CD14-positive monocyte (primary cell): Measurements from ENCODE around the gene GTF2F1. TPM values are rescaled to one million over a fixed set of nuclear protein-coding genes. Genes with fewer than 3 reads are reported as not detected.

Experiments
- DNase-seq, 3 donors: peaks; one replicate each; pipeline ENCODE4 v3.0.0-alpha.2; 2011 to 2022
- H2AFZ ChIP-seq: 2 replicates; pipeline ENCODE4 v1.6.0; 2012; ENCODE audit warnings: mild to moderate bottlenecking, low read depth, low read length, inconsistent platforms; ENCODE audit not compliant: insufficient read depth, poor library complexity, severe bottlenecking
- H3K27ac ChIP-seq, 2 donors: 1 replicate in 1 of 2; 2 replicates in 1 of 2; pipeline ENCODE4 v1.5.1; 2012 to 2013; ENCODE audit warnings: low read length in 2 of 2, control low read depth in 1 of 2, inconsistent platforms in 1 of 2, low read depth in 1 of 2, mild to moderate bottlenecking in 1 of 2
- H3K27me3 ChIP-seq, 2 donors: one replicate each; pipeline versions ENCODE4 v1.6.0 to v1.6.1; 2011 to 2013; ENCODE audit warnings: low read length in 2 of 2; ENCODE audit not compliant: control insufficient read depth in 2 of 2, insufficient read depth in 2 of 2
- H3K36me3 ChIP-seq, 2 donors: replicated peaks in 1 of 2; 1 replicate in 1 of 2; 2 replicates in 1 of 2; pipeline versions ENCODE4 v1.5.1 to v1.6.1; 2012 to 2013; ENCODE audit warnings: low read length in 2 of 2, control low read depth in 1 of 2, inconsistent platforms in 1 of 2, mild to moderate bottlenecking in 1 of 2; ENCODE audit not compliant: insufficient read depth in 2 of 2, control insufficient read depth in 1 of 2
- H3K4me1 ChIP-seq, 2 donors: 1 replicate in 1 of 2; 2 replicates in 1 of 2; pipeline versions ENCODE4 v1.5.1 to v1.6.1; 2012 to 2013; ENCODE audit warnings: low read length in 2 of 2, control low read depth in 1 of 2, inconsistent platforms in 1 of 2, mild to moderate bottlenecking in 1 of 2, moderate library complexity in 1 of 2; ENCODE audit not compliant: insufficient read depth in 2 of 2, control insufficient read depth in 1 of 2
- H3K4me2 ChIP-seq: replicated peaks from 2 replicates; pipeline ENCODE3; 2012; ENCODE audit warnings: low read length, moderate library complexity, mild to moderate bottlenecking; ENCODE audit not compliant: poor library complexity, severe bottlenecking; ENCODE audit errors: extremely low read depth
- H3K4me3 ChIP-seq, 3 experiments: fragments of 200-600 bp in 1 of 3; sonication (generic) in 1 of 3; replicated peaks in 1 of 3; 1 replicate in 2 of 3; 2 replicates in 1 of 3; pipeline ENCODE4 v1.5.1; 2011 to 2013; ENCODE audit warnings: low read length in 3 of 3, mild to moderate bottlenecking in 3 of 3, control low read depth in 2 of 3, low read depth in 2 of 3, inconsistent platforms in 1 of 3, moderate library complexity in 1 of 3
- H3K79me2 ChIP-seq: 2 replicates; pipeline ENCODE4 v1.6.0; 2012; ENCODE audit warnings: mild to moderate bottlenecking, control low read depth, inconsistent platforms, low read length, moderate library complexity; ENCODE audit not compliant: insufficient read depth
- H3K9ac ChIP-seq: 2 replicates; pipeline ENCODE4 v1.6.0; 2017; ENCODE audit warnings: low read length, mild to moderate bottlenecking; ENCODE audit not compliant: insufficient read depth, poor library complexity, severe bottlenecking
- H3K9me3 ChIP-seq, 2 donors: replicated peaks in 1 of 2; 1 replicate in 1 of 2; 2 replicates in 1 of 2; pipeline versions ENCODE4 v1.5.1 to v1.6.1; 2012 to 2013; ENCODE audit warnings: low read length in 2 of 2, control low read depth in 1 of 2; ENCODE audit not compliant: control insufficient read depth in 1 of 2, insufficient read depth in 1 of 2
- H4K20me1 ChIP-seq: 2 replicates; pipeline ENCODE4 v1.6.0; 2012; ENCODE audit warnings: mild to moderate bottlenecking, low read length, control low read depth, moderate library complexity; ENCODE audit not compliant: insufficient read depth
- H3K27ac Mint-ChIP-seq, 7 donors: one replicate each; pipeline ENCODE4 v1.8.0; 2020; ENCODE audit warnings: mild to moderate bottlenecking in 7 of 7, mixed read lengths in 7 of 7, moderate library complexity in 6 of 7, inconsistent platforms in 2 of 7
- H3K27me3 Mint-ChIP-seq, 3 donors: one replicate each; pipeline ENCODE4 v1.8.0; 2021 to 2022; ENCODE audit warnings: low read depth in 3 of 3, mild to moderate bottlenecking in 3 of 3, mixed read lengths in 3 of 3, moderate library complexity in 3 of 3, inconsistent platforms in 1 of 3
- H3K36me3 Mint-ChIP-seq, 2 donors: one replicate each; pipeline ENCODE4 v1.8.0; 2020; ENCODE audit warnings: mixed read lengths in 2 of 2, inconsistent platforms in 1 of 2, mild to moderate bottlenecking in 1 of 2
- H3K4me1 Mint-ChIP-seq: one replicate; pipeline ENCODE4 v1.8.0; 2020; ENCODE audit warnings: mild to moderate bottlenecking, mixed read lengths
- H3K4me3 Mint-ChIP-seq, 2 donors: one replicate each; pipeline ENCODE4 v1.8.0; 2020; ENCODE audit warnings: mild to moderate bottlenecking in 2 of 2, mixed read lengths in 2 of 2, moderate library complexity in 1 of 2
- H3K9me3 Mint-ChIP-seq, 7 donors: one replicate each; pipeline ENCODE4 v1.8.0; 2020 to 2022; ENCODE audit warnings: mixed read lengths in 7 of 7, mild to moderate bottlenecking in 6 of 7, moderate library complexity in 6 of 7, inconsistent platforms in 2 of 7
- CTCF ChIP-seq: fragments of 200-600 bp; IDR thresholded peaks from one replicate; pipeline ENCODE4 v1.8.0; 2022; ENCODE audit warnings: antibody characterized with exemption, mild to moderate bottlenecking
- WGBS: methylation state at CpG from one replicate; pipeline ENCODE4 v1.1.5; 2013; ENCODE audit warnings: missing lambda C conversion rate; ENCODE audit not compliant: insufficient coverage; 5-methylcytosine and 5-hydroxymethylcytosine counted together
- intact Hi-C, 2 donors: fragments of 100-400 bp; cut with micrococcal nuclease; formaldehyde crosslinking; loops; one replicate each; pipeline versions ENCODE4 v1.15.0 to v1.15.1; 2023
- polyA plus RNA-seq, 3 donors: library from polyadenylated mRNA; depleted of rRNA in 1 of 3; unstranded in 2 of 3; stranded (reverse) in 1 of 3; fragments of 300-500 nt in 2 of 3; fragments of >200 nt in 1 of 3; fragmentation: Illumina TruSeq in 2 of 3; gene quantifications; 1 replicate in 2 of 3; 2 replicates in 1 of 3; pipeline ENCODE4 v1.2.3, GENCODE V29; 2012 to 2021

Gene GTF2F1
- polyA plus RNA-seq, 3 donors: 9.4 to 46.4 (median 13.2) TPM

- Histone ChIP-seq H3K4me1 (peaks cover 0 to 4% of the 10 kb centered on the region in 2 donors), H3K4me2 (no peak overlapping the region), H4K20me1 (no peaks in the 10 kb centered on the region), H3K9me3 (no peaks in the 10 kb centered on the region), H3K36me3 (no peaks in the 10 kb centered on the region), H3K27ac (no peak overlapping the region), H2AFZ (no peak overlapping the region), H3K27me3 (no peaks in the 10 kb centered on the region), H3K4me3 (no peak overlapping the region), H3K79me2 (no peaks in the 10 kb centered on the region), H3K9ac (no peak overlapping the region)
- no peaks in the 10 kb centered on the region for H3K36me3 Mint-ChIP-seq
- no peak for DNase-seq
- WGBS: 90% methylated on average over 2 of the region's 4 CpGs
- intact Hi-C loops: no loop called here
- H3K4me3 Mint-ChIP-seq: no peak overlapping the region
- H3K9me3 Mint-ChIP-seq: peaks cover 0 to 10% (median 4%) of the 10 kb centered on the region in 7 donors
- no peak overlapping the region for H3K27ac Mint-ChIP-seq
- H3K4me1 Mint-ChIP-seq: peaks cover 6% of the 10 kb centered on the region
- TF ChIP-seq CTCF: peak; percentile 41
- H3K27me3 Mint-ChIP-seq: peaks cover 0 to 3% (median 3%) of the 10 kb centered on the region in 3 donors
Measured at GRCh38 chr19:6354098-6354674, 38.8 kb downstream of the GTF2F1 start.

- peaks cover 10% of the 10 kb centered on the region for H3K4me1 Mint-ChIP-seq
- intact Hi-C loops: no loop called here
- DNase-seq: no peak
- no peaks in the 10 kb centered on the region for H3K79me2 ChIP-seq
- H2AFZ ChIP-seq: no peak overlapping the region
- no peaks in the 10 kb centered on the region for H3K27me3 ChIP-seq
- H3K27ac Mint-ChIP-seq: no peak overlapping the region
- no peak overlapping the region for H3K27ac ChIP-seq
- no peaks in the 10 kb centered on the region for H3K36me3 ChIP-seq
- H4K20me1 ChIP-seq: no peaks in the 10 kb centered on the region
- 86% methylated on average over 1 of the region's 2 CpGs for WGBS
- no peak overlapping the region for H3K4me2 ChIP-seq
- H3K4me1 ChIP-seq: peaks cover 0 to 4% of the 10 kb centered on the region in 2 donors
- no peak overlapping the region for H3K9ac ChIP-seq
- H3K9me3 Mint-ChIP-seq: peaks cover 0 to 10% (median 4%) of the 10 kb centered on the region in 7 donors
- no peaks in the 10 kb centered on the region for H3K36me3 Mint-ChIP-seq
- H3K9me3 ChIP-seq: no peaks in the 10 kb centered on the region
- no peak overlapping the region for H3K4me3 Mint-ChIP-seq
- H3K4me3 ChIP-seq: no peak overlapping the region
- H3K27me3 Mint-ChIP-seq: peaks cover 1 to 10% (median 5%) of the 10 kb centered on the region in 3 donors
- TF ChIP-seq CTCF: no peak
Measured at GRCh38 chr19:6352381-6353165, 40.4 kb downstream of the GTF2F1 start.
